GM12875 (cell line): ENCODE results near the gene HLA-DMB.

Experiments used
- H3K4me3 ChIP-seq: one replicate; pipeline ENCODE4 v1.5.1; 2011; ENCODE audit warnings: low read depth, low read length, control low read depth
- CTCF ChIP-seq: IDR thresholded peaks from 2 replicates; pipeline ENCODE4 v1.5.1; 2011; ENCODE audit warnings: low read depth, mild to moderate bottlenecking, control low read depth, inconsistent platforms, low read length, moderate library complexity, borderline replicate concordance; ENCODE audit not compliant: insufficient read depth

HLA-DMB gene

GRCh38 chr6:32940656-32941213 is at the start of gene HLA-DMB:
HLA-DMB (minus strand) TSS chr6:32941028; CDS start chr6:32940807, 221 bp downstream.
- peak within 1 kb of the TSS; percentile 73 for H3K4me3 ChIP-seq
- no peak for TF ChIP-seq CTCF

GRCh38 chr6:32989368-32989767 is 48.5 kb upstream of the HLA-DMB start:
- no peak for TF ChIP-seq CTCF
- no peak overlapping the region for H3K4me3 ChIP-seq

- peak; percentile 77 for TF ChIP-seq CTCF
- no peak overlapping the region for H3K4me3 ChIP-seq
Observed at GRCh38 chr6:32984622-32985389, 44.0 kb upstream of the HLA-DMB start.

- no peak overlapping the region for H3K4me3 ChIP-seq
- no peak for TF ChIP-seq CTCF
Observed at GRCh38 chr6:32983964-32984621, 43.3 kb upstream of the HLA-DMB start.

- no peak overlapping the region for H3K4me3 ChIP-seq
- TF ChIP-seq CTCF: no peak
Observed at GRCh38 chr6:32983493-32983848, 42.6 kb upstream of the HLA-DMB start.

- no peak for TF ChIP-seq CTCF
Observed at GRCh38 chr6:32982702-32983492, 42.1 kb upstream of the HLA-DMB start.

More at GRCh38 chr6:32982702-32983492, 42.1 kb upstream of the HLA-DMB start:
- H3K4me3 ChIP-seq: no peak overlapping the region
